ENCODE measurements around the gene GPR101.
"Not testable (repeated sequence)": the region's sequence is repeated elsewhere in the genome, so short reads cannot be mapped to it uniquely, and the experiment has no call there.

Gene GPR101

DNA sequence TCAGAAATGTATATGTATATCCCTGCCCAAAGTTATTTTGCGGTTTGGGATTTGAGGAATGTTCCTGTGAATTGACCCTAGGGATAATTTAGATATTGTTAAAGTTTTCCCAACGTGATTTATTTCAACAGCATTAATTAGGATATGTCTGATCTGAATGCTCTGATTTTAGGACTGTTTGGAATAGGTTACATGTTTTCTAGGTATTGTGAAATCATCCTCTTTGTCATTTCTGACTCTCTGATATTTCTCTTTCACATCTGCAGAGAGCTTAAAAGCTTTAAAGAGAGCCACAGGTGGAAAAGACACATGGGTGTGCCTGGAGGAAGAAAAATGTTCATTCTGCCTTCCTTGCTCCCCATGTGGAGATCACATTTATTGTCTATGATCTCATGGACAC, 5.1 kb downstream of the GPR101 start:
- DNase-seq (ENCODE audit: low read depth in 2 of 2), result no peak

- DNase-seq (ENCODE audit: low read depth in 2 of 2), result no peak
Measured at GRCh38 chrX:137025930-137026329, 7.9 kb downstream of the GPR101 start.

DNA sequence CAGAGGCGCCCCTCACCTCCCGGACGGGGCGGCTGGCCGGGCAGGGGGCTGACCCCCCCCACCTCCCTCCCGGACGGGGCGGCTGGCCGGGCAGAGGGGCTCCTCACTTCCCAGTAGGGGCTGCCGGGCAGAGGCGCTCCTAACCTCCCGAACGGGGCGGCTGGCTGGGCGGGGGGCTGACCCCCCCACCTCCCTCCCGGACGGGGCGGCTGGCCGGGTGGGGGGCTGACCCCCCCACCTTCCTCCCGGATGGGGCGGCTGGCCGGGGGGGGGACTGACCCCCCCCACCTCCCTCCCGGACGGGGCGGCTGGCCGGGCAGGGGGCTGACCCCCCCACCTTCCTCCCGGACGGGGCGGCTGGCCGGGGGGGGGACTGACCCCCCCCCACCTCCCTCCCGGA, 33.6 kb downstream of the GPR101 start:
- not testable (repeated sequence) for DNase-seq (ENCODE audit: low read depth in 2 of 2)

DNA sequence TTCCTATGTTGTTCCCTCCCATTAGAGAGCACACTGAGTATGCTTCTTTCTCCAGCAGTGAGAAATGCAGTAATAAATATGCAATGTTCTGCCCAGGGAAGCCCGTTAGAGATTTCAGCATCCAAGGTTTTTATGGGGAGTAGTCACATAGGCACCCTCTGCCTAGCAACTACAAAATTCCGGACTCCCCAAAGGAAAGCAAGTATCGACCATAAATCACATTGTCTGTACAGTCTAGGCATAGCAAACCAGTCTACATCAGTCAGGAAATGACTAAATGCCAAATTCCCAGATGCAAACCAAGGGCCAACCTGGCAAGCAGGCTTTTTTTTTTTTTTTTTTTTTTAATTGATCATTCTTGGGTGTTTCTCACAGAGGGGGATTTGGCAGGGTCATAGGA, 34.8 kb downstream of the GPR101 start:
- no peak for DNase-seq (ENCODE audit: low read depth in 2 of 2)

Measured in activated CD4-positive, alpha-beta T cell treated with anti-CD3 and anti-CD28 coated beads for 24 hours (primary cell).